HepG2 (cell line): ENCODE results near the gene ARL2. TPM values are rescaled to one million over a fixed set of nuclear protein-coding genes. Genes with fewer than 3 reads are reported as not detected.

ENCODE experiments used
- FOXK2 ChIP-seq: fragments of 450-650 bp; IDR thresholded peaks from 2 replicates; pipeline ENCODE4 v1.6.1; 2016
- HCFC1 ChIP-seq: fragments of 150-350 bp; IDR thresholded peaks from 2 replicates; pipeline ENCODE4 v1.6.1; 2014; ENCODE audit warnings: low read depth, low read length
- MEIS2 ChIP-seq: sonication (generic); formaldehyde crosslinking; IDR thresholded peaks from 2 replicates; pipeline ENCODE4 v1.9.0; 2021; ENCODE audit warnings: mild to moderate bottlenecking, missing genetic modification reagents
- PATZ1 ChIP-seq: sonication (generic); formaldehyde crosslinking; IDR thresholded peaks from 2 replicates; pipeline ENCODE4 v1.4.0; 2020; ENCODE audit warnings: missing genetic modification reagents
- POLR2AphosphoS2 ChIP-seq: IDR thresholded peaks from 2 replicates; pipeline ENCODE4 v1.6.1; 2011; ENCODE audit warnings: low read depth, low read length, improper control_type of control experiment
- ZBTB10 ChIP-seq: sonication (generic); formaldehyde crosslinking; IDR thresholded peaks from 2 replicates; pipeline ENCODE4 v1.4.0; 2020; ENCODE audit warnings: missing genetic modification reagents, borderline replicate concordance
- ZHX1 ChIP-seq: sonication (generic); formaldehyde crosslinking; IDR thresholded peaks from 2 replicates; pipeline ENCODE4 v1.8.1; 2022; ENCODE audit warnings: low read depth, mild to moderate bottlenecking, missing genetic modification reagents
- ZNF143 ChIP-seq: sonication (generic); formaldehyde crosslinking; IDR thresholded peaks from 2 replicates; pipeline ENCODE4 v1.4.0; 2020; ENCODE audit warnings: missing genetic modification reagents
- ZNF407 ChIP-seq: sonication (generic); formaldehyde crosslinking; IDR thresholded peaks from one replicate; pipeline ENCODE4 v1.5.1; 2020; ENCODE audit warnings: mild to moderate bottlenecking, missing genetic modification reagents; ENCODE audit errors: not compliant biosample characterization
- ZNF512 ChIP-seq: sonication (generic); formaldehyde crosslinking; IDR thresholded peaks from 2 replicates; pipeline ENCODE4 v1.4.0; 2020; ENCODE audit warnings: mild to moderate bottlenecking, missing genetic modification reagents
- polyA plus RNA-seq, 8 experiments: library from polyadenylated mRNA; depleted of rRNA in 3 of 8; stranded (reverse) in 7 of 8; unstranded in 1 of 8; fragments of >200 nt; fragmentation: Illumina TruSeq in 4 of 8; extraction: Trizol in 4 of 8; gene quantifications; 2 replicates each; pipeline versions ENCODE4 v1.2.1 to v1.2.3, GENCODE V29; 2011 to 2016; ENCODE audit warnings: low read depth in 4 of 8, missing spikeins in 1 of 8, mixed read lengths in 1 of 8; ENCODE audit not compliant: insufficient read depth in 1 of 8
- total RNA-seq, 5 experiments: library from RNA; depleted of rRNA; stranded (reverse); fragments of >200 nt; fragmentation: Illumina TruSeq; extraction: Trizol; gene quantifications; 2 replicates each; pipeline ENCODE4 v1.2.3, GENCODE V29; 2016; ENCODE audit warnings: low read depth in 1 of 5

Gene ARL2
- total and polyA plus RNA-seq, 2 of the 13 experiments (the other 11 are each of a cell fraction or from before 2014, with no cell fraction given) = 82.9 to 84.4 TPM

GRCh38 chr11:64998690-64999431, 15.1 kb upstream of the ARL2 start (continued):
- TF ChIP-seq ZNF512 (CRISPR knock-in tag) (no peak), ZBTB10 (no peak), PATZ1 (CRISPR knock-in tag) (no peak), ZNF407 (no peak), ZNF143 (CRISPR knock-in tag) (no peak; the same call in 1 of the 2 replicates), POLR2AphosphoS2 (no peak), MEIS2 (CRISPR knock-in tag) (no peak), ZHX1 (CRISPR knock-in tag) (no peak), FOXK2 (no peak), HCFC1 (no peak)
